Measurements from ENCODE around the gene UBE2Z.
"Not testable (repeated sequence)": the region's sequence is repeated elsewhere in the genome, so short reads cannot be mapped to it uniquely, and the experiment has no call there.

Gene UBE2Z

DNA sequence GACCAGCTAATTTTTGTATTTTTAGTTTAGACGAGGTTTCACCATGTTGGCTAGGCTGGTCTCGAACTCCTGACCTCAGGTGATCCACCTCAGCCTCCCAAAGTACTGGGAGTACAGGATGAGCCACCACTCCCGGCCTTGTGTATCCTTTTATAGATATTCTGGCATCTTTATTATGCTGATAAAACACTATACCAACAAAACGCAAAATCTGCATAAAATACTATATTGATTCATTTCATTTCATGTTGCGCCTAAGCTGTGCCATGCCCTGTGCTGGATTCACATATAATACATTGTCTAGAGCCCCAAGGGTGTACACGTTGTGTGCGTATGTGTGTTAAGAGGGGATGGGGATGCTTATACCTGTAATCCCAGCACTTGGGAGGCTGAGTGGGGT lies 3.8 kb upstream of the UBE2Z start:
- DNase-seq (ENCODE audit: low spot score) = no peak

DNA sequence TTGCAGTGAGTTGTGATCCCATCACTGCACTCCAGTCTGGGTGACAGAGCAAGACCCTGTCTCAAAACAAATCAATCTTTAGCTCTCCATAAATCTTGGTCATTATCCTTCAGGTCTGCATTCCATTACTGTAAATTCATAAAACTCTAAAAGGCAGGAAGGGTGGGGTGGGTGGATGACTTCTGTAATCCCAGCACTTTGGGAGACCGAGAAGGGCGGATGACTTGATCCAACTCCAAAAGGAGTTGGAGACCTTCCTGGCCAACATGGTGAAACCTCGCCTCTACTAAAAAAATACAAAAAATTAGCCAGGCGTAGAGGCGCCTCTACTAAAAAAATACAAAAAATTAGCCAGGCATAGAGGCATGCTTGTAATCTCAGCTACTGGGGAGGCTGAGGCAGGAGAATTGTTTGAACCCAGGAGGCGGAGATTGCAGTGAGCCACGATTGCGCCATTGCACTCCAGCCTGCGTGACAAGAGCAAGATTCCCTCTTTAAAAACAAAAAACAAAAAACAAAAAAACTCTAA lies 2.2 kb upstream of the UBE2Z start:
- DNase-seq (ENCODE audit: low spot score) = no peak

DNA sequence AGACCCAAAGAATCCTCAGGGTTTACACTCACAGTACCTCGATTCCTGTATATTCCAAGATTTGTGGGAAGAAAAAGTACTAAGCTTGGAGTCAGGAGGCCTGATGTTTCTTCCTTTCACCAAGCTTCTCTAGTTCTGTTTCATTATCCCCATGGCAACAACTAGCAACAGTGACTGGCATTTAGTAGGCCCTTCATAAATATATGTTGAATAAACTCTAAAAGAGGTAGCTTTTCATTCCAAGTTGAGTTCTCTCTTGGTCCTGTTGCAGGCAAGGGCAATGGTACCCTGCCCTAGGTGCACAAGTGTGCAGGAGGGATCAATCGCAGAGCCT lies 527 bp upstream of the UBE2Z start:
- DNase-seq (ENCODE audit: low spot score) = no peak

DNA sequence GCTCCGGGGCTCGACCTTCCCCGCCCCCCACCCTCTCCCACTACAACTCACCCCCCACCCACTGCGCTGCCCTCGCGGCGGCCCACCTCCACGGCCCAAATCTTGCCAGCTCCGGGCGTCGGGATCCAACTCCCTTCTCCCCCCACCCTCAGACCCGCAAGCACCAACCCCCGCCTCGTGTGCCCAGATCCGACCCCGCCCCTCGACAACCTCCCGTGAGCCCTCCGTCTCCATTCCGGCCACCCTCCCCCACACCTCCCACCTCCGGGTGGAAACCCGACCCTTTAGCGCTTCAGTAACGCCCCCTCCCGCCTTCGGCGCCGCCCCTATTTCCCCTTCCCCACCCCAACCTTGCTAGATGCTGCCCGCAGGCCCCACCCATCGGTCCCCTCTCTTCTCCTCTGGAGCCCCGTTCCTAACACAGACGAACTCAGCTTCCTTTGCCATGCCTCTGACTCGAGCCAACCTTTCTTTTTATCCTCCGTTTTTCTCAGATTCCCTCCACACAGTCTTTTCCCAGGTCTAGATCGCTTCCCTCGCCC lies 717 bp downstream of the UBE2Z start:
- peak; percentile 96 for DNase-seq (ENCODE audit: low spot score)

DNA sequence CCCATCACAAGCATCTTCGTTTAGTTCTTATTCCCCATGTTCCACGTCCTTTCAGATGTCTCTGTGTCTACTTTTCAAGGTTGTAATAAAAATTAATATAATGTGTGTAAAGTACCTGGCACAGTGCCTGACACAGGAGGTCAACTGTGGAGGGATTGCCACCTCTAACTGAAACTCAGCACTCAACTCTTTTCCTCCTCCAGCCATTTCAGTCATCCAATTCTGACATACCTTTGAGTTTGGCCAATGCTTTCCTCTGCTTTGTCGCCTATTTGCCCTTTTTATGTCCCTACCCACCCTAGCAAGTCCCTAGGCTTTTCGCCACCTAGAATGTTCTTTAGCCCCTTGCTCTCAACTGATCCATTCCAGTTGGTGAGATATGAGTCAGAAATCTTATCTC lies 1.6 kb downstream of the UBE2Z start:
- no peak for DNase-seq (ENCODE audit: low spot score)

DNA sequence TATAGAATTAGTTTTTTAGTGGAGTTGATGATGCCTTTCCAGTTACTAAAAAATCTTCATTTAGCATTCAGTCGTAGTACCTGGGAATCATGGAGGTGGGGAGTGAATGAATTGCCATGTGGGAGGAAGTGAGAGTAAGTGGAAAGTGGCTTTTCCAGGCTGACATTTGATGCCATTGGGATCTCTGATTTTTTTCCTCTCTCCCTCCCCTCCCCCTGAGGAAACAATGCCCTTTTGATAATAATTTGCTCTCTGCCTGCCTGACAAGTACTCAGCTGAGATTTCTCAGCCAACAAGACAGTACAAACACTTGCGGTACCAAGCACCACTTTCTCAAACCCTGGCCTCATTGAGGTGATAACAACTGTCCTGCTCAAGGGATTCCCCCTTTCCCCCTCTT lies 2.2 kb downstream of the UBE2Z start:
- DNase-seq (ENCODE audit: low spot score) = no peak

DNA sequence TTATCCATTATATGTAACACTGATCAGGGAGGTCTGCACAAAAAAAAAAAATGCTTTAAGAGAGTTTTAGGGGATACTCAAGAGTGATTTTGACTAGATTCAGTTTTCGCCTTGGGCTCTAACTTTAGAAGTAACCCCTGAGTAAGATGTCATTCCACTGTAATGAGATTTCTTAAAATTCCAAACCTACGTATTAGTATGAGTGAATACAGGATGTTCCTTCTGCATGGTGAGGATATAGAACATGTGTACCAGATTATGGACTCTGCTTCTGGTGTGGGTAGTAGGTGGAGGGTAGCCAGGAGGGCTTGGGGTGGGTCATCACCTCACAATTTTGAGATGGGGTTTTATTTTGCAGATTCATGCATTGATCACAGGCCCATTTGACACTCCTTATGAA lies 4.3 kb downstream of the UBE2Z start:
- no peak for DNase-seq (ENCODE audit: low spot score)

DNA sequence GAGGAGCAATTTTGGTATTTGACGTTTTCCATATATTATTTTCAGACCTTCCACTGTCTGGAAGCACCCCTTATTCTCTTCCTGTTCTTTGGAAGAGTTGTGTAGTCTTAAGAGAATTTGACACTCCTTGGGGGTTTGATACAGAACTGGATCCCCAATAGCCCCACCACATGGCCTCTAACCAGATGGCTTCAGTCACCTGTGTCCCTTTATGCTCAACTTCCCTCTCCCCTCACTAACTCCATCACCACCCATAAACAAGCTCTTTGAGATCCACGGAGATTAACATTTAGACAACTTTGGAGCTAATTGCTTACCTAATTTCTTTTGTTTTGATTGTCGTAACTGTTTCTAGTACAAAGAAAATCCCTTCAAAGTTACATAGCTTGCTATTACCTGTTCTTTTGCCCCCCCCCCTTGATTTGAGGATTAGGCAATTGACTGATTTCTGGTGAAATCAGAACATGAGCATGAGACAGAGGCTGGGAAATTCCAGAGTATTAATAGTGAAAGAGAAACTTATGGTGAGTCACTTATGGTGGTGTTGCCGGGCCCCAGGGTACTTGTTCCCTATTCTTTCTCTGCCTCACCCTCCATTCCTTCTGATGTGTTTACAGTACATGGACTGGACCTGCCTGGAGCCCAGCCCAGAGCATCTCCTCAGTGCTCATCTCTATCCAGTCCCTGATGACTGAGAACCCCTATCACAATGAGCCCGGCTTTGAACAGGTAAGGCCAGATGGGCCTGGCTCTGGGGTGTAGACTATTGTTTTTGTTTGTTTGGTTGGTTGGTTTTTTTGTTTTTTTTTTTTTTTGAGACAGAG lies 7.5 kb downstream of the UBE2Z start:
- DNase-seq (ENCODE audit: low spot score) = no peak

DNA sequence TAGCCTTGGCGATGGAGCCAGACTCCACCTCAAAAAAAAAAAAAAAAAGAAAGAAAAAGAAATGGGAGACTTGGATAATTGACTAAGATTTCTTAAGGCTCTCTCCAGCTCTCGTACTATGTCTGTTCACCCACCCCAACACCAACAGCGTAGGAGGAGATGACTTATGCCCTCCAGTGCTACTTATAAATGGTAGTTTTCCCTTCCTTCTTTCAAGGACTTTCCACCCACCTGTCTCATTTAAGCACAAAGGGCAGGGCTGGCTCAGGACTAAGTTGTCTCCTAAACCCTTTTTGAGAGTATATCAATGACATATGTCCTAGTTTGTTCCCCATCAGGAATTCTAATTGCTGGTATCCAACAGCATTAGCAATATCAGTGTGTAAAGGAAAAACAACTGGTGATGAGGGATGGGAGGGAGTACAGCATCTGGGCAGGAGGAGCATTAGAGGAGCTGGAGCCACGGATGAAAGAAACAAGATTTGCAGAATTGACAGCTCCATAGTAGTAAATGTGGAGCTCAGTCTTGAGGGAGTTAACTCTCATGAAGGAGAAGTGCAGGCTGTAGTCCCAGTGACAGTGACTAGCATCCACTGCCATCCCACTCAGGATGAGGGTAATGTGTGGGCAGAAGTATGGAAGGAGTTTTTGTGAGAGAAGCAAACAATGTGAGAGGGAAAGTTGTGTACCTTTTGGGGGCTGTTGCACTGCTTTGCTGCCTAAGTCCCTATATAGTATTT lies 17.2 kb downstream of the UBE2Z start:
- DNase-seq (ENCODE audit: low spot score) = no peak

DNA sequence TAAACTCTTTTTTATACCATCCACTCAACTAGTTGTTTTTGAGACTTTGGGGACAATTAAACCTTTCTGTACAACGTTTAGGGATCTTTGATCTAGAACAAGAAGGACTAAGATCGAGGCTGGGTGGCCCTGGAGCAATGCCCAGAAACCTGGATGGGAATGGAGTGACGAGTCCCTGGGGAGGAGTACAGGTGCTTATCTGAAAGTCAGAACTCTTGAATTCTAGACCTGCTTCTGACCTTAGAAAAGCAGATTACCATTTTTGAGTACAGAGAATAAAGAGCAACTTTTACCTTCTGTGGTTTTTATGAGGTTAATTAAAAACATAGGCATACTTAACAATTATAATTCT lies 17.8 kb downstream of the UBE2Z start:
- DNase-seq (ENCODE audit: low spot score) = no peak

DNA sequence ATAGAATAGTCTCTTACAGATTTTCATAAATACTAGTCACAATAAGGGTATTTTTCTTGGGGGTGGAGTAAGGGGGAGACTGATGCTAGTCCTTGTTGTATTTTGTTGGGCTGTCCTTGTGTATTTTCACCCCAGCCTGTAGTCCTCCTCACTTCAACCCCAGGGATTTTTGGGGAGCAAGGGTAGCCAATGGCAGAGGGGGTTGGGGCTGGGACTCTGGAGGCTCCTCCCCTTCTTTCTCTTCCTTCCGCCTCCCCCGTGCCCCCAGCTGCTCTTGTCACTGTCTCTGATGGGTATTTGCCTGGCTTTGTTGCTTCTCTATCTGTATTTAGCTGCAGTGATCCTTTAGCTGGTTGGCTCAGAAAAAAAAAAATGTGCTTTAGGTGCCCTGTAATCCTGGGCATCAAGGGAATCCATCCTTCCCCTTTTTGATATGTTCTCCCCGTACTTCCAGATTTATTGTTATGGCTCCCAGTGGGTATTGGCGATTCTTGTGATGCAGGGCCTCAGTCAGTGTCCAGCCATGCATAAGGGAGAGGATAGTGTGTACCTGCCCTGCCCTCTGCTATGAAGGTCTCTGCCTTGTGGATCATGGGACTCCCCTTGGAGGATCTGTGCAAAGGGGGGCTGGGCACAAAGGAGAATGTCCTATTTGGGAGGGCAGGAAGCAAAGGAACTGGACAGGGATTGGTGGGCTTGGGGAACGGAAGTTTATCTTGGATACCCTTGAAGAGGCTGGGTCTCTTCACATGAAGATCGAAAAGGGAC lies 20.0 kb downstream of the UBE2Z start:
- DNase-seq (ENCODE audit: low spot score) = no peak

DNA sequence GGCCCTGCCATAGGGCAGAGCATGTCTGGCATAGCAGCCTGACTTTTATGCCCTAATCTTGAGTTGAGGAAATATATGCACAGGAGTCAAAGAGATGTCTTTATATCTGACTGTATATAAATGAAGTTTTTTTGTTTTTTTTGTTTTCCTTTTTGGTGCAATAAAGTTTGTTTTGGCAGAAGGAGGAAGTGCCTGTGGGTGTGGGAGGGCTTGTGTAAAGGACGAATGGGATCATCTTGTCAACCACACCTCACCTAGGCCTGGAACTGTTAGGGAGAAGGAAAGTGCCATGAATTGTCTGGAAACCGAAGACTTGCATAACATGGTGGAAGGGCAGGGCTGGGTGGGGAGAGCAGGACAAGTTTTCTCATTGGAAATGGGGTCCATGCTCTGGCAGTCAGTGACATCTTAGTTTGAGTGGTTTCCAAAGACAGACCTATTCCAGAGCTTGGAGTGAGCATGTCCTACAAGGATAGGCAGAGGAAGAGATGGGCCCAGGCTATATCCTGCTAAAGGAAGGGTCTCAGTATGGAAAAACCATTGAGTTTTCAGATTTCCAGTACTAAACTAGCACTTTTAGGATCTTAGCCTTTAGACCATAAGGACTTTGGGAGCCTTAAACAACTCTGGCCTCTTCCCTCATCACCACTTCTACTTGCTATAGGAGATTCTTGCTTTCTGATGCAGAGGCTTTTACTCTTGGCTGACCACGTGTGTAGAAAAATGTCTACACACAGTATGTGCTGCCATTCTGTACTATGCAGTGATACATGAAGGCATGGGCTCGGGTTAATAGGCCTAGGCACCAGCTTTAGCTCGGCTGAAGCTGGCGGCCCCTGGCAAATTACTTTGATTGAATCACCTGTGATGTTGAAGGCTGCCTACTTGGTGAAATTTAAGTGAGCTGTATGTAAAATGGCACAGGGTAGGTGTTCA lies 20.9 kb downstream of the UBE2Z start:
- no peak for DNase-seq (ENCODE audit: low spot score)

DNA sequence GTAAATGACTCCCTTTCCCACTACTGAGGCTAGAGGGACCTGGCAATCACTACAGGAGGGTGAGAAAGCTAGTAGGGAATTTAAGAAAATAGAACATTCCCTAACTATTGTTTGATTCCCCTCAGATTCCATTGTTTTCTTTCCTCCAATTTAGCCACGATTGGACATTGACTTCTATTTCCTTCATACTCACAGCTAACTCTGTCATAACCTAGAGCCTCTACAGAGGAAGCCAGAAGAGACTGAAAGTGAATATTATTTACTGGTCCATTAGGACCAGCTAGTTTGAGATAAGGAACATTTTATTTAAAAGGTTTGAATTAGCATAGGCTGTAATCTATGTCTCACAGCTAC lies 21.6 kb downstream of the UBE2Z start:
- no peak for DNase-seq (ENCODE audit: low spot score)

DNA sequence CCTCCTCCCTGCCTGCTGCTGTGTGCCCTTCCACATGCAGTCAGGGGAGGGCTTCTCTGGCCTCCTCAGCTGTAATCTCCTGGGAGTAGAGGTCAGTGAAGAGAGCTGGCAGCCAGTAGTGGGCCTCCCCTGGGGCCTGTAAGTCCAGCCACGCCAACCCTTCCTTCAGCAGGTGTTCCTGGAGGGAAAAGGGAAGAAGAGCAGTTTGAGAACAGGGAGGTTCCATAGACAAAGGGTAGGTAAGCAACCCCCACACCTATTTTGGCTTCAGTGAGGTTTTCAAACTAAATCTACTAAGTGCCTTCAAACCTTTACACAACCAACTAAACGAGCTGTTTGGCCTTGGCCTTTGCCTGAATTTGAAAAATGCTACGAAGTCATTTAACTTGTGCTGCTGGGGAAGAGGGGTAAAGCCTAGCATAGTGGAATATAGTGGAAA lies 22.2 kb downstream of the UBE2Z start:
- DNase-seq (ENCODE audit: low spot score) = no peak

DNA sequence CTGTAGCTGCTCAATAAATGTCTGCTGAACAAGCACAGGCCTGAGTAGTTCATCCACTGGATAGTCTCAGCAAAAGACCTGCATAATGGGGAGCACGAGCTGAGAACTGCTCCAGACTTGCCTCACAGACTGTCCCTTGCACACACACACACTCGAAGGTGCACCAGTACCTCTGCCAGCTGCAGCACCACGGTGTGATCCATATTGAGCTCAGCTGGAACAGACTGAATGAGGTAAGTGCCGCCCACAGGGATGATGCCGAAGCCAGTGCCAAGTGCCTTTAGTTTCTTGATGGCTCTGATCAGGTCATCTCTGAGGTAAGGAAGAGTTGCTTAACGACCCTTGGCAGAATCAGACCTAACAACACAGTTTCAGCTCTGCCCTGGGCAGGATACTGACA lies 24.8 kb downstream of the UBE2Z start:
- DNase-seq (ENCODE audit: low spot score) = no peak

DNA sequence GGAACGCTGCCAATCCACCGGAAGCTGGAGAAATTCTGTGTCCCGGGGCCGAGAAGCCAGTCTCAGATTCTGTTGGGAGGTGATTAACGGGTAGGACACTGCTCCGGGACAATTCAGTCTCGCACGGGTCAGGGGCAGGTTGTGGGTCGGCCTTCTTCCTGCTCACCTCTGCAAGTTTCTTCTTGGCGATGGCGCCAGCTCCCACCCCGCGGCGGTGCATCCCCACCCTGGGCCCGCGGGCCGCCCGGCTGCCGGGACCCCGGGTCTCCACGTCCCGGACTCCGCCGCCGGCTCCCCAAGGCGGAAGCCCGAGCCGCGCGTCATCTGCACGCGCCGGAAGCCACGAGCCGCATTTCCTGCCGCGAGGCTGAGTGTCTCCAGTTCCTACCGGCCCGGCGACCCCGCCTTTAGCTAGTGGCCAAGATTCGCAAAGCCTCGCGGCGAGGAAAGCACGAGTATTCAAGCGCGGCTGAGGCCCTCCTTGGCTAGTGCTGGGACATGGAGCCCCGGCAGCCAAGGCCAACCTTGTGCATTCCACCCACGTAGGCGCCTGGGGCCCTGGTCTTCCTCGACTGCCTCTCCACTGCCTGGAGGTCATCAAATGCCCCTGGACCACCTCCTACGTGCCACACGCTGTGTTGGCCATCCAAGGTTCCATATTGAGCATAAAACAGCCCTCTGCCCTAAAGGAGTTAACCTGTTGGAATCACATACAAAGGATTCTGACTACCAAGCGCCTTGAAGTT lies 36.5 kb downstream of the UBE2Z start, which contains the start of gene SNF8:
SNF8 (minus strand) TSS at position 328 of the 746 bp plus-strand sequence; CDS start at position 220, 108 bp downstream.
- DNase-seq (ENCODE audit: low spot score) = peak; percentile 100

DNA sequence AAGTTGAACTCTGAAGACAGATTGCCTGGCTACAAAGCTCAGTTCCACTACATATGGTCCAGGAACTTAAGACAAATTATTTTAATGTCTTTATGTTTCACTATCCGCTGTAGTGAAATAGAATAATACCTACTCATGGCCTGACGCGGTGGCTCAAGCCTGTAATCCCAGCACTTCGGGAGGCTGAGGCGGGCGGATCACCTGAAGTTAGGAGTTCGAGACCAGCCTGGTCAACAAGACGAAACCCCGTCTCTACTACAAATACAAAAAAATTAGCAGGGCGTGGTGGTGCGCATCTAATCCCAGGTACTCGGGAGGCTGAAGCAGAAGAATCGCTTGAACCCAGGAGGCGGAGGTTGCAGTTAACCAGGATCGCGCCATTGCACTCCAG lies 37.0 kb downstream of the UBE2Z start:
- not testable (repeated sequence) for DNase-seq (ENCODE audit: low spot score)

DNA sequence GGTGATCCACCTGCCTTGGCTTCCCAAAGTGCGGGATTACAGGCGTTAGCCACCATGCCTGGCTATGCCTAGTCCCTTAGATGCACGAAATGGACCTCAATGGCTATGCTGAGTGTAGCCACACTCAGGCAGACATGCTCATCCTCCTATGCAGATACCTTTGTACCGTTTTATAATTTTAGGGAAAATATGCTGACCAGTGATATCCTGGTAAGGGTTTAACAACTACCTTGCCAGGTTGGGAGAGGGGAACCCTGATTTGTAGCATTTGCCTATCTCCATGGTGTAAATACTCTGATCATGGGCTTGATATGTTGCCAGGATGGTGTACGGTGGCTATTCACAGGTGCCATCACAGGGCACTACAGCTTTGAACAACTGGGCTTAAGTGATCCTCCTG lies 43.4 kb downstream of the UBE2Z start:
- DNase-seq (ENCODE audit: low spot score) = no peak

DNA sequence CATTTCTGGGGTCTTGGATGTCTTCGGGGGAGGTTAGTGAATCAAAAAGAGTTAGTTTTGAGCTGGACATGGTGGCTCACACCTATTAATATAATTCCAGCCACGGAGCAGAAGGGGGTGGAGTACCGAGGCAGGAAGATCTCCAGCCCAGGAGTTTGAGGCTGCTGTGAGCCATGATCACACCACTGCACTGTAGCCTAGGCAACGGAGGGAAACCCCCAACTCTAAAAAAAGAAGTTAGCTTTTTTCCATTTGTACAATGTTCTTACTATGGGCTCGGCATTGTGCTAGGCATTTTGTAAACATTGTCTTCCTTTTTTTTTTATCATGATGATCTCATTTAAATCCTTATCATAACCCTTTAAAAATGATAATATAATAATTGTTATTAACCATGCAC lies 44.7 kb downstream of the UBE2Z start:
- no peak for DNase-seq (ENCODE audit: low spot score)

DNA sequence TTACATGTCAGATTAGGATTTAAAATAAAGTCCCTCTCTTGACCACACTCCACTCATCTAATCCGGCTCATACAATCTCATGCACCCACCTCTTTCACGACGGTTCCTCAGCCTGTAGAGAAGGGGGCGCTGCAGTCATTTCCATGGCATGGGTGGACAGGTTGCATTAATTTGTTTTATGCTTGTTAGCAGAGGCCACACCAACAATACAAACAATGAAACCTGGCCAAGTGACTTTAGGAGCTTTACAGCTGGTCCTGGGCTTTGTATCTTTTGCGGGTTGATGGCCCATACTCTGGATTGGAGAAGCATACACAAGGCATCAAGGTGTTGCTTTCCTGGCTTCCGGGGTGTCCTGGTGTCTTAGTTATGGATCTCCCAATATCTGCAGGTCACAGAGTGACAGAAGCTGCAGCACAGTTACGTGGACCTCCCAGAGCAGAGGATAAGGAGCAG lies 46.1 kb downstream of the UBE2Z start:
- DNase-seq (ENCODE audit: low spot score) = no peak

All from D341Med (cell line).